H1 (cell line): ENCODE results near the gene KCTD4. TPM values are rescaled to one million over a fixed set of nuclear protein-coding genes. Genes with fewer than 3 reads are reported as not detected.

Source experiments
- CTCF ChIA-PET: fragments of 300-600 bp; sonication (Branson Sonifier 250); formaldehyde crosslinking; loops from one replicate; lab custom pipeline; 2021; ENCODE audit not compliant: partially characterized antibody; lab: Charles Lee
- POLR2A ChIA-PET: fragments of 300-600 bp; sonication (Branson Sonifier 250); formaldehyde crosslinking; loops from one replicate; lab custom pipeline; 2021; ENCODE audit warnings: inconsistent platforms; ENCODE audit not compliant: partially characterized antibody; lab: Charles Lee
- DNase-seq, 2 experiments: peaks; one replicate each; pipeline versions ENCODE4 v3.0.0 to v3.0.0-alpha.2; 2010 to 2022; ENCODE audit warnings: low spot score in 2 of 2, low read depth in 1 of 2, mixed read lengths in 1 of 2
- FAIRE-seq: peaks from 2 replicates; lab custom pipeline; 2011; peaks lifted over from hg19 to GRCh38; lab: Jason Lieb, UNC
- H2AFZ ChIP-seq: 2 replicates; pipeline ENCODE4 v1.8.1; 2012; ENCODE audit warnings: low read length, inconsistent platforms
- H2AK5ac ChIP-seq: 2 replicates; pipeline ENCODE4 v1.6.1; 2013; ENCODE audit warnings: low read depth, low read length
- H2BK120ac ChIP-seq: replicated peaks from 2 replicates; pipeline ENCODE3; 2013; ENCODE audit warnings: low read depth, low read length, inconsistent platforms
- H2BK12ac ChIP-seq: 2 replicates; pipeline ENCODE4 v1.6.1; 2013; ENCODE audit warnings: low read depth, low read length
- H2BK15ac ChIP-seq: 2 replicates; pipeline ENCODE4 v1.6.1; 2013; ENCODE audit warnings: low read length
- H2BK20ac ChIP-seq: 2 replicates; pipeline ENCODE4 v1.6.1; 2013; ENCODE audit warnings: low read length
- H2BK5ac ChIP-seq: 2 replicates; pipeline ENCODE4 v1.6.1; 2013; ENCODE audit warnings: low read depth, low read length
- H3K14ac ChIP-seq: 2 replicates; pipeline ENCODE4 v1.6.1; 2013; ENCODE audit warnings: inconsistent platforms; ENCODE audit not compliant: insufficient read length
- H3K18ac ChIP-seq: 2 replicates; pipeline ENCODE4 v1.6.1; 2013; ENCODE audit warnings: low read length; ENCODE audit errors: extremely low read depth
- H3K23ac ChIP-seq: 2 replicates; pipeline ENCODE4 v1.6.1; 2013; ENCODE audit warnings: inconsistent platforms; ENCODE audit not compliant: insufficient read length
- H3K23me2 ChIP-seq: 2 replicates; pipeline ENCODE4 v1.6.1; 2013; ENCODE audit warnings: low read depth, low read length
- H3K27ac ChIP-seq: 2 replicates; pipeline ENCODE4 v1.6.1; 2011; ENCODE audit warnings: low read depth, low read length, inconsistent platforms
- H3K27me3 ChIP-seq, 4 experiments: replicated peaks in 1 of 4; 1 replicate in 1 of 4; 2 replicates in 3 of 4; pipeline versions ENCODE4 v1.6.1 to v1.8.1; 2011 to 2013; ENCODE audit warnings: low read length in 3 of 4, mild to moderate bottlenecking in 3 of 4, inconsistent platforms in 2 of 4, mixed read lengths in 2 of 4, moderate library complexity in 1 of 4; ENCODE audit not compliant: control insufficient read depth in 3 of 4, insufficient read depth in 3 of 4; ENCODE audit errors: extremely low read depth in 1 of 4
- H3K36me3 ChIP-seq, 4 experiments: 2 replicates each; pipeline versions ENCODE4 v1.6.1 to v1.8.1; 2011 to 2013; ENCODE audit warnings: mild to moderate bottlenecking in 4 of 4, low read length in 3 of 4, moderate library complexity in 2 of 4, control low read depth in 1 of 4, inconsistent platforms in 1 of 4; ENCODE audit not compliant: insufficient read depth in 4 of 4, control insufficient read depth in 2 of 4
- H3K4ac ChIP-seq: replicated peaks from 2 replicates; pipeline ENCODE3; 2013; ENCODE audit warnings: low read length, low read depth, mixed read lengths, inconsistent platforms; ENCODE audit not compliant: insufficient read length
- H3K4me1 ChIP-seq, 4 experiments: replicated peaks in 1 of 4; 1 replicate in 1 of 4; 2 replicates in 3 of 4; pipeline versions ENCODE4 v1.6.1 to v1.8.1; 2011 to 2013; ENCODE audit warnings: low read length in 3 of 4, inconsistent platforms in 2 of 4, mixed read lengths in 1 of 4; ENCODE audit not compliant: insufficient read depth in 4 of 4, control insufficient read depth in 3 of 4
- H3K4me2 ChIP-seq, 2 experiments: 2 replicates each; pipeline versions ENCODE4 v1.6.1 to v1.8.1; 2011 to 2013; ENCODE audit warnings: low read depth in 2 of 2, low read length in 2 of 2, control low read depth in 1 of 2, inconsistent platforms in 1 of 2, mild to moderate bottlenecking in 1 of 2; ENCODE audit not compliant: insufficient read depth in 1 of 2
- H3K4me3 ChIP-seq, 4 experiments: fragments of 200-600, 300-600 bp in 1 of 4; sonication (generic), shearing (Covaris generic), sonication (Bioruptor Twin) in 1 of 4; 2 replicates each; pipeline versions ENCODE4 v1.5.1 to v1.8.1; 2011 to 2016; ENCODE audit warnings: low read length in 4 of 4, low read depth in 3 of 4, control low read depth in 2 of 4, inconsistent platforms in 2 of 4, mild to moderate bottlenecking in 2 of 4, mixed read lengths in 1 of 4, moderate library complexity in 1 of 4; ENCODE audit not compliant: insufficient read depth in 2 of 4; ENCODE audit errors: extremely low read depth in 1 of 4
- H3K56ac ChIP-seq: replicated peaks from 2 replicates; pipeline ENCODE3; 2013; ENCODE audit warnings: low read depth, mild to moderate bottlenecking, mixed read lengths, low read length, inconsistent platforms; ENCODE audit not compliant: insufficient read length
- H3K79me1 ChIP-seq: 2 replicates; pipeline ENCODE4 v1.6.1; 2013; ENCODE audit warnings: low read depth, low read length, control low read depth
- H3K79me2 ChIP-seq, 2 experiments: 2 replicates each; pipeline versions ENCODE4 v1.6.1 to v1.8.1; 2012 to 2013; ENCODE audit warnings: low read length in 2 of 2, mild to moderate bottlenecking in 2 of 2, inconsistent platforms in 1 of 2; ENCODE audit not compliant: insufficient read depth in 2 of 2, control insufficient read depth in 1 of 2
- H3K9ac ChIP-seq, 4 experiments: replicated peaks in 1 of 4; 1 replicate in 1 of 4; 2 replicates in 3 of 4; pipeline versions ENCODE4 v1.6.1 to v1.8.1; 2011 to 2013; ENCODE audit warnings: low read depth in 3 of 4, low read length in 3 of 4, control low read depth in 2 of 4, mild to moderate bottlenecking in 2 of 4, moderate library complexity in 2 of 4, inconsistent platforms in 1 of 4; ENCODE audit errors: extremely low read depth in 1 of 4
- H3K9me3 ChIP-seq, 2 experiments: 2 replicates each; pipeline versions ENCODE4 v1.6.1 to v1.8.1; 2012 to 2013; ENCODE audit warnings: mild to moderate bottlenecking in 2 of 2, moderate library complexity in 2 of 2, control low read depth in 1 of 2, inconsistent platforms in 1 of 2, low read depth in 1 of 2, low read length in 1 of 2, mixed read lengths in 1 of 2; ENCODE audit not compliant: insufficient read depth in 2 of 2
- H4K20me1 ChIP-seq, 2 experiments: replicated peaks in 1 of 2; 2 replicates each; pipeline versions ENCODE3 to v1.8.1; 2011 to 2013; ENCODE audit warnings: inconsistent platforms in 2 of 2, low read length in 2 of 2, mild to moderate bottlenecking in 1 of 2; ENCODE audit not compliant: insufficient read depth in 2 of 2, control insufficient read depth in 1 of 2
- H4K5ac ChIP-seq: 2 replicates; pipeline ENCODE4 v1.6.1; 2013; ENCODE audit warnings: low read length, low read depth, mixed read lengths, inconsistent platforms; ENCODE audit not compliant: insufficient read length
- H4K8ac ChIP-seq: 2 replicates; pipeline ENCODE4 v1.8.0; 2013; ENCODE audit warnings: mild to moderate bottlenecking, moderate library complexity, low read length, inconsistent platforms; ENCODE audit not compliant: insufficient read depth; ENCODE audit errors: extremely low read depth
- H4K91ac ChIP-seq: replicated peaks from 2 replicates; pipeline ENCODE3; 2013; ENCODE audit warnings: low read length, mixed read lengths, inconsistent platforms; ENCODE audit not compliant: insufficient read length
- CHD2 ChIP-seq: IDR thresholded peaks from 2 replicates; pipeline ENCODE4 v1.6.1; 2012; ENCODE audit warnings: low read length, improper control_type of control experiment
- SP4 ChIP-seq: IDR thresholded peaks from 2 replicates; pipeline ENCODE4 v1.6.1; 2012; ENCODE audit warnings: low read length, inconsistent platforms
- WGBS, 2 experiments: shearing (Covaris generic) in 1 of 2; methylation state at CpG; one replicate each; pipeline versions ENCODE4 v1.1.6 to v1.1.7; 2013 to 2015; ENCODE audit warnings: low lambda C conversion rate in 2 of 2, mixed read lengths in 2 of 2, inconsistent platforms in 1 of 2, low coverage in 1 of 2, missing lambda C conversion rate in 1 of 2; ENCODE audit not compliant: insufficient replicate concordance in 2 of 2, insufficient coverage in 1 of 2, insufficient read length in 1 of 2; ENCODE audit errors: extremely low coverage in 1 of 2, missing lambda C conversion rate in 1 of 2; 5-methylcytosine and 5-hydroxymethylcytosine counted together
- polyA plus RNA-seq, 7 experiments: library from polyadenylated mRNA; depleted of rRNA in 3 of 7; stranded (reverse) in 5 of 7; unstranded in 2 of 7; fragments of >200 nt in 5 of 7; fragments of 200-250 nt in 2 of 7; gene quantifications; 1 replicate in 5 of 7; 2 replicates in 1 of 7; 4 replicates in 1 of 7; pipeline versions ENCODE4 v1.2.1 to v1.2.3, GENCODE V29; 2011 to 2013; ENCODE audit warnings: missing spikeins in 2 of 7, mixed read lengths in 2 of 7
- total RNA-seq: library from RNA; stranded (reverse); fragmentation: NEBNext Ultra II Directional; extraction: Animal tissue kit (Norgen Biotek cat#: 25700); gene quantifications from 2 replicates; pipeline ENCODE4 v1.2.1, GENCODE V29; 2021

The KCTD4 gene
- total and polyA plus RNA-seq, 2 of the 8 experiments (the other 6 are each of a cell fraction or from before 2014, with no cell fraction given) = not detected

DNA sequence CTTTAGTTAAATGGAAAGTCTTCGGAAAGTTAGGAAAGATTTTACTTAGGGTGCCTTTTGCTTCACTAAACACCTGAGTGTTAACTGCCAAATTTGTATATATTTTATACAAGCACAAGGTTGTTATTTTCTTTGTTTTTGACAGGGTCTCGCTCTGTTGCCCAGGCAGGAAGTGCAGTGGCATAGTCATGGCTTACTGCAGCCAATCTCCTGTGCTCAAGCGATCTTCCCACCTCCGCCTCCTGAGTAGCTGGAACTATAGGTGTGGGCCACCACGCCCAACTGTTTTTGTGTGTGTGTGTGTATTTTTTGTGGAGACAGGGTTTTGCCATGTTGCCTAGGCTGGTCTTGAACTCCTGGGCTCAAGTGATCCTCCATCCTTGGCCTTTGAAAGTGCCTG lies 16.2 kb downstream of the KCTD4 start:
- H3K27me3 ChIP-seq = no peaks in the 10 kb centered on the region
- H3K27ac ChIP-seq = no peak overlapping the region
- peaks cover 3% of the 10 kb centered on the region; the same call in 1 of the 2 replicates for H3K79me1 ChIP-seq
- no peak for TF ChIP-seq SP4
- TF ChIP-seq CHD2 = no peak
- H3K36me3 ChIP-seq = peaks cover 0 to 4% (median 0%) of the 10 kb centered on the region in 4 experiments; a peak in 1 of 8 replicates
- H3K56ac ChIP-seq = no peak overlapping the region
- WGBS, 2 experiments = 86% methylated on average over 5 of the region's 5 CpGs; no CpG with 5 or more reads in 1 of the 2 experiments
- H2BK15ac ChIP-seq = no peak overlapping the region
- DNase-seq = no peak
- no peak overlapping the region for H2AFZ ChIP-seq
- no peak overlapping the region for H4K91ac ChIP-seq
- no peak overlapping the region for H2BK5ac ChIP-seq
- ChIA-PET CTCF (interaction anchor here (1.0 kb wide), 1 partner anchor 96 kb away, joined by 3 read pairs; no protein-coding TSS in a partner anchor), POLR2A (interaction anchor here (1.1 kb wide), 1 partner anchor 21 kb away, joined by 3 read pairs; no protein-coding TSS in a partner anchor)
- no peaks in the 10 kb centered on the region for H3K9me3 ChIP-seq
- no peak overlapping the region for H3K4ac ChIP-seq
- no peaks in the 10 kb centered on the region for H4K20me1 ChIP-seq
- H4K5ac ChIP-seq = no peak overlapping the region
- H2BK20ac ChIP-seq = no peak overlapping the region
- no peak overlapping the region for H3K23ac ChIP-seq
- no peak overlapping the region for H3K9ac ChIP-seq
- no peak overlapping the region for H3K4me2 ChIP-seq
- H3K79me2 ChIP-seq = no peaks in the 10 kb centered on the region
- no peaks in the 10 kb centered on the region for H3K4me1 ChIP-seq
- H3K14ac ChIP-seq = no peak overlapping the region
- no peak overlapping the region for H3K4me3 ChIP-seq
- no peak for FAIRE-seq
- no peaks in the 10 kb centered on the region for H3K23me2 ChIP-seq
- no peak overlapping the region for H4K8ac ChIP-seq
- no peak overlapping the region for H2AK5ac ChIP-seq
- no peak overlapping the region for H2BK120ac ChIP-seq
- no peak overlapping the region for H3K18ac ChIP-seq
- H2BK12ac ChIP-seq = no peak overlapping the region
